Measurements from ENCODE around the gene LATS2. TPM values are rescaled to one million over a fixed set of nuclear protein-coding genes. Genes with fewer than 3 reads are reported as not detected.

LATS2 gene
- total and polyA plus RNA-seq, 2 of the 8 experiments (the other 6 are each of a cell fraction or from before 2014, with no cell fraction given) = 8.3 to 26.2 TPM

DNA sequence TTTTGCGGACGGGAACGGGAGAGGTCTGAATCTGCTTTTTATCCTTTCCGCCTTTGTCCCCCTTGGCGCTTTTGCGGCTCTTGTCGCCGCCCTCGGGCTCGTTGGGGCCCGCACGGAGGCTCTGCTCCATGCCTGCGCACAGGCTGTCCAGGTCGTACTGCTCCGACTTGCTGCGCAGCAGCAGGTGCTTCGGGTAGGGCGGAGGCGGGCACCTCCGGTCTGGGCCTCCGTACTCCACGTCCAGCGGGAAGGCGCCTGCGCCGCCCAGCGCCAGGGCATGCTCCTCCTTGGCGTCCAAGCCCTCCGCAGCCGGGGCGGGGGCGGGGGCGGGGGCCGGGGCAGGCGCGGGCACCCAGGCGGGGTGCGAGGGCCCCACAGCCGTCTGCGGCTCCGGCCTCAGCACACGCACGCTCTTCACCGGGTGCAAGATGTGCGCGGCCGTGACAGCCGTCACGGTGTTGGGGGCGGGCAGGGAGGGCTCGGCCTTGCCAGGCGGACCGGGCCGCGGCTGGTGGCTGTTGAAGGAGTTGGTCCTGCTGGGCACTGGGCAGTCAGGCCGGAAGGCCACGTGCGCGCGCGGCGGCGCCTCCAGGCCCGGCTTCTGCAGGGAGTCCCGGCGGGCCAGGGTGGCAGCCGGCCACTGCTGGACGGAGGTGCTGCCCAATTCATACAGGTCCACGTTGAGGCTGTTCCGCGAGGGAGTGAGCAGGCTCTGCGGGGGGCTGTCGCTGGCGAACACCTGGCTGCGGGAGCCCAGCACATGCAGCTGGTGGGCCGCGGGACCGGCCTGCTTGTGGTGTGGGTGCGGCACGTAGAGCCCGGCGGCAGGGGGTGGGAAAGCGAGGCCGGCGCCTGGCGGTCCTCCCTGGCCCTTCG lies 73.1 kb downstream of the LATS2 start:
- Histone ChIP-seq H2BK5ac (ENCODE audit: low read depth, low read length) (no peak overlapping the region), H3K79me2 (ENCODE audit: control insufficient read depth in 1 of 2, insufficient read depth in 2 of 2, low read length in 2 of 2) (peaks cover 0 to 31% of the 10 kb centered on the region in 2 experiments; a peak in 3 of 4 replicates), H3K4me1 (replicated peaks in 1 of 4; ENCODE audit: control insufficient read depth in 3 of 4, insufficient read depth in 4 of 4, low read length in 3 of 4) (no peaks in the 10 kb centered on the region), H3K4me2 (ENCODE audit: insufficient read depth in 1 of 2, low read depth in 2 of 2, low read length in 2 of 2) (no peak overlapping the region), H4K91ac (replicated peaks; ENCODE audit: insufficient read length, low read length) (no peak overlapping the region), H3K9ac (replicated peaks in 1 of 4; ENCODE audit: extremely low read depth in 1 of 4, low read depth in 3 of 4, low read length in 3 of 4) (no peak overlapping the region), H3K9me3 (ENCODE audit: insufficient read depth in 2 of 2, low read depth in 1 of 2, low read length in 1 of 2) (no peaks in the 10 kb centered on the region), H3K23ac (ENCODE audit: insufficient read length) (no peak overlapping the region), H3K18ac (ENCODE audit: extremely low read depth, low read length) (no peak overlapping the region), H3K23me2 (ENCODE audit: low read depth, low read length) (no peaks in the 10 kb centered on the region), H2AK5ac (ENCODE audit: low read depth, low read length) (no peak overlapping the region), H3K14ac (ENCODE audit: insufficient read length) (no peak overlapping the region), H2BK12ac (ENCODE audit: low read depth, low read length) (no peak overlapping the region), H4K8ac (ENCODE audit: extremely low read depth, insufficient read depth, low read length) (no peak overlapping the region), H2BK15ac (ENCODE audit: low read length) (no peak overlapping the region), H3K79me1 (ENCODE audit: low read depth, low read length) (peaks cover 11% of the 10 kb centered on the region), H3K36me3 (ENCODE audit: control insufficient read depth in 2 of 4, insufficient read depth in 4 of 4, low read length in 3 of 4) (peaks cover 14 to 30% (median 20%) of the 10 kb centered on the region in 4 experiments), H3K56ac (replicated peaks; ENCODE audit: insufficient read length, low read depth, low read length) (no peak overlapping the region), H2BK120ac (replicated peaks; ENCODE audit: low read depth, low read length) (no peak overlapping the region), H2AFZ (ENCODE audit: low read length) (no peak overlapping the region), H3K27me3 (replicated peaks in 1 of 4; ENCODE audit: control insufficient read depth in 3 of 4, extremely low read depth in 1 of 4, insufficient read depth in 3 of 4, low read length in 3 of 4) (no peaks in the 10 kb centered on the region), H3K4me3 (ENCODE audit: extremely low read depth in 1 of 4, insufficient read depth in 2 of 4, low read depth in 3 of 4, low read length in 4 of 4) (no peak overlapping the region), H2BK20ac (ENCODE audit: low read length) (no peak overlapping the region), H3K4ac (replicated peaks; ENCODE audit: insufficient read length, low read depth, low read length) (no peak overlapping the region), H4K20me1 (replicated peaks in 1 of 2; ENCODE audit: control insufficient read depth in 1 of 2, insufficient read depth in 2 of 2, low read length in 2 of 2) (peaks cover 4% of the 10 kb centered on the region in 2 experiments), H3K27ac (ENCODE audit: low read depth, low read length) (no peak overlapping the region), H4K5ac (ENCODE audit: insufficient read length, low read depth, low read length) (no peak overlapping the region)
- CTCF ChIA-PET (ENCODE audit: partially characterized antibody) = no interaction called here
- FAIRE-seq (no peak), DNase-seq (ENCODE audit: low read depth in 1 of 2, low spot score in 2 of 2) (no peak)
- WGBS, 2 experiments (ENCODE audit: extremely low coverage in 1 of 2, insufficient coverage in 1 of 2, insufficient read length in 1 of 2, insufficient replicate concordance in 2 of 2, low coverage in 1 of 2, low lambda C conversion rate in 2 of 2, missing lambda C conversion rate in 1 of 2) = 92% methylated on average over 45 of the region's 87 CpGs; no CpG with 5 or more reads in 1 of the 2 experiments
- POLR2A ChIA-PET (ENCODE audit: partially characterized antibody) = interaction anchor here (1.3 kb wide), 1 partner anchor 48 kb away, joined by 4 read pairs; no protein-coding TSS in a partner anchor
- TF ChIP-seq POLR2A (IDR thresholded peaks at IDR 0.05; ENCODE audit: control extremely low read depth in 1 of 2, low read depth in 2 of 2, low read length in 2 of 2) (no peak), KDM1A (IDR thresholded peaks at IDR 0.05; ENCODE audit: borderline replicate concordance, low read length) (no peak), PHF8 (conservative IDR thresholded peaks at IDR 0.05; ENCODE audit: low read depth, low read length) (no peak), FOSL1 (IDR thresholded peaks at IDR 0.05; ENCODE audit: insufficient read depth, low read depth, low read length) (no peak), TBP (IDR thresholded peaks at IDR 0.05; ENCODE audit: low read depth, low read length) (no peak), GABPA (IDR thresholded peaks at IDR 0.05; ENCODE audit: borderline replicate concordance, insufficient read depth, low read length) (no peak), POLR2AphosphoS5 (IDR thresholded peaks at IDR 0.05; ENCODE audit: low read depth, low read length) (no peak)
- TF ChIP-seq, protein P1, sequence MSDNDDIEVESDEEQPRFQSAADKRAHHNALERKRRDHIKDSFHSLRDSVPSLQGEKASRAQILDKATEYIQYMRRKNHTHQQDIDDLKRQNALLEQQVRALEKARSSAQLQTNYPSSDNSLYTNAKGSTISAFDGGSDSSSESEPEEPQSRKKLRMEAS (IDR thresholded peaks at IDR 0.05) = no peak
